Astrocyte (in vitro differentiated cells and primary cell): ENCODE data around the gene STRA8. TPM values are rescaled to one million over a fixed set of nuclear protein-coding genes. Genes with fewer than 3 reads are reported as not detected.

Experiments used
- DNase-seq: peaks from one replicate; pipeline ENCODE4 v3.0.0-alpha.2; 2010; ENCODE audit warnings: low read depth
- FAIRE-seq: peaks from 2 replicates; lab custom pipeline; 2011; peaks lifted over from hg19 to GRCh38; lab: Jason Lieb, UNC
- H2AFZ ChIP-seq: 2 replicates; pipeline ENCODE4 v1.6.0; 2012; ENCODE audit warnings: low read depth, low read length, inconsistent platforms
- H3K27ac ChIP-seq: 2 replicates; pipeline ENCODE4 v1.5.1; 2011; ENCODE audit warnings: low read depth, low read length, inconsistent platforms
- H3K27me3 ChIP-seq: 2 replicates; pipeline ENCODE4 v1.6.0; 2011; ENCODE audit warnings: low read length, inconsistent platforms; ENCODE audit not compliant: insufficient read depth
- H3K36me3 ChIP-seq: 2 replicates; pipeline ENCODE4 v1.5.1; 2011; ENCODE audit warnings: low read length, inconsistent platforms; ENCODE audit not compliant: insufficient read depth
- H3K4me1 ChIP-seq: 2 replicates; pipeline ENCODE4 v1.5.1; 2011; ENCODE audit warnings: low read length, inconsistent platforms; ENCODE audit not compliant: insufficient read depth
- H3K4me2 ChIP-seq: 2 replicates; pipeline ENCODE4 v1.6.0; 2012; ENCODE audit warnings: low read length, inconsistent platforms
- H3K4me3 ChIP-seq: 2 replicates; pipeline ENCODE4 v1.5.1; 2011; ENCODE audit warnings: low read depth, mild to moderate bottlenecking, low read length, inconsistent platforms; ENCODE audit not compliant: insufficient read depth
- H3K79me2 ChIP-seq: 2 replicates; pipeline ENCODE4 v1.6.0; 2012; ENCODE audit warnings: mild to moderate bottlenecking, low read length, inconsistent platforms; ENCODE audit not compliant: insufficient read depth
- H3K9ac ChIP-seq: 2 replicates; pipeline ENCODE4 v1.6.0; 2012; ENCODE audit warnings: mild to moderate bottlenecking, low read length, inconsistent platforms
- H3K9me3 ChIP-seq: 2 replicates; pipeline ENCODE4 v1.5.1; 2012; ENCODE audit warnings: low read depth, mild to moderate bottlenecking, low read length, inconsistent platforms; ENCODE audit not compliant: insufficient read depth
- H4K20me1 ChIP-seq: 2 replicates; pipeline ENCODE4 v1.6.0; 2012; ENCODE audit warnings: low read length, inconsistent platforms; ENCODE audit not compliant: insufficient read depth
- H3K27ac Mint-ChIP-seq: one replicate; pipeline ENCODE4 v1.8.0; 2021; ENCODE audit warnings: mild to moderate bottlenecking, mixed read lengths; ENCODE audit not compliant: unreplicated experiment
- H3K27me3 Mint-ChIP-seq: one replicate; pipeline ENCODE4 v1.8.0; 2021; ENCODE audit warnings: low read depth, mixed read lengths; ENCODE audit not compliant: unreplicated experiment
- H3K36me3 Mint-ChIP-seq: one replicate; pipeline ENCODE4 v1.8.0; 2021; ENCODE audit warnings: low read depth, mixed read lengths; ENCODE audit not compliant: unreplicated experiment
- H3K4me1 Mint-ChIP-seq: one replicate; pipeline ENCODE4 v1.8.0; 2021; ENCODE audit warnings: low read depth, mixed read lengths; ENCODE audit not compliant: unreplicated experiment
- H3K4me3 Mint-ChIP-seq: one replicate; pipeline ENCODE4 v1.8.0; 2021; ENCODE audit warnings: mild to moderate bottlenecking, moderate library complexity, mixed read lengths; ENCODE audit not compliant: unreplicated experiment
- H3K9me3 Mint-ChIP-seq: one replicate; pipeline ENCODE4 v1.8.0; 2021; ENCODE audit warnings: mild to moderate bottlenecking, mixed read lengths; ENCODE audit not compliant: unreplicated experiment
- EZH2 ChIP-seq: IDR thresholded peaks from 2 replicates; pipeline ENCODE4 v1.6.1; 2012; ENCODE audit warnings: mild to moderate bottlenecking, low read length, inconsistent platforms; ENCODE audit not compliant: insufficient read depth
- total RNA-seq: library from RNA; stranded (reverse); gene quantifications from 2 replicates; pipeline ENCODE4 v1.2.1, GENCODE V29; 2021
- TF ChIP-seq, protein P1 (sequence below): IDR thresholded peaks from 2 replicates; pipeline ENCODE4 v1.5.1; 2011; ENCODE audit warnings: low read depth, mild to moderate bottlenecking, inconsistent platforms, low read length, moderate library complexity; ENCODE audit not compliant: insufficient read depth

The STRA8 gene
- total RNA-seq, 1 donor from 2014 or later, result not detected

DNA sequence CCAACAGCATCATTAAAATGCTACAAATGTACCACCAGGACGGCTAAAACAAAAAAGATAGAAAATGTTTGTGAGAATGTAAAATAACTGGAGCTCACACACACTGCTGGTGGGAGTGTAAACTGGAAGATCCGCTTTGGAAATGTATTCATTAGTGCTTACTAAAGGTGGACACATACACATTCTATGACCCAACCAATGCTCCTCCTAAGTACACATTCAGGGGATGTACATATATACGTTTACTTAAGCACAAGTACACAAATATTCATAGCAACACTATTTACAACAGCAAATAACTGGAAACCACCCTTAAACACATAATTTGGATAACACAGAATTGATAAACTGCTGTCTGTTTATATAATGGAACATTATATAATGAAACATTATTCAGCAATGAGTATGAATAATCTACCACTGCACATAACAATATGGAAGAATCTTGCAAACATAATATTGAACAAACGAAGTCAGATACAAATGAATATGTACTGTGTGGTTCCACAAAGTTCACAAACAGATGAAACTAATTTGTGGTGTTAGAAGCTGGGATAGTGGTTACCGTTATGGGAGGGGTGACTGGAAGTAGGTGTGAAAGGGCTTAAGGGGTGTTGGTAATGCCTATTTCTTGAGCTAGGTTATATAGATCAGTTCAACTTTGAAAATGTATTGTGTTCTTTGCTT, 52.1 kb downstream of the STRA8 start:
- Mint-ChIP-seq H3K4me3 (no peak overlapping the region), H3K9me3 (peaks cover 2% of the 10 kb centered on the region), H3K27me3 (no peaks in the 10 kb centered on the region), H3K27ac (no peak overlapping the region), H3K4me1 (no peaks in the 10 kb centered on the region), H3K36me3 (no peaks in the 10 kb centered on the region)
- no peak overlapping the region for H3K27ac ChIP-seq
- no peak overlapping the region for H3K9ac ChIP-seq
- peaks cover 16% of the 10 kb centered on the region for H3K4me1 ChIP-seq
- H3K4me2 ChIP-seq, result no peak overlapping the region
- H3K36me3 ChIP-seq, result no peaks in the 10 kb centered on the region
- FAIRE-seq, result no peak
- H3K27me3 ChIP-seq, result peaks cover under 1% of the 10 kb centered on the region
- TF ChIP-seq, protein P1, sequence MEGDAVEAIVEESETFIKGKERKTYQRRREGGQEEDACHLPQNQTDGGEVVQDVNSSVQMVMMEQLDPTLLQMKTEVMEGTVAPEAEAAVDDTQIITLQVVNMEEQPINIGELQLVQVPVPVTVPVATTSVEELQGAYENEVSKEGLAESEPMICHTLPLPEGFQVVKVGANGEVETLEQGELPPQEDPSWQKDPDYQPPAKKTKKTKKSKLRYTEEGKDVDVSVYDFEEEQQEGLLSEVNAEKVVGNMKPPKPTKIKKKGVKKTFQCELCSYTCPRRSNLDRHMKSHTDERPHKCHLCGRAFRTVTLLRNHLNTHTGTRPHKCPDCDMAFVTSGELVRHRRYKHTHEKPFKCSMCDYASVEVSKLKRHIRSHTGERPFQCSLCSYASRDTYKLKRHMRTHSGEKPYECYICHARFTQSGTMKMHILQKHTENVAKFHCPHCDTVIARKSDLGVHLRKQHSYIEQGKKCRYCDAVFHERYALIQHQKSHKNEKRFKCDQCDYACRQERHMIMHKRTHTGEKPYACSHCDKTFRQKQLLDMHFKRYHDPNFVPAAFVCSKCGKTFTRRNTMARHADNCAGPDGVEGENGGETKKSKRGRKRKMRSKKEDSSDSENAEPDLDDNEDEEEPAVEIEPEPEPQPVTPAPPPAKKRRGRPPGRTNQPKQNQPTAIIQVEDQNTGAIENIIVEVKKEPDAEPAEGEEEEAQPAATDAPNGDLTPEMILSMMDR, result no peak
- TF ChIP-seq EZH2, result no peak
- no peaks in the 10 kb centered on the region for H3K9me3 ChIP-seq
- no peak overlapping the region for H2AFZ ChIP-seq
- H3K4me3 ChIP-seq, result no peak overlapping the region
- DNase-seq, result no peak
- H4K20me1 ChIP-seq, result no peaks in the 10 kb centered on the region
- no peaks in the 10 kb centered on the region for H3K79me2 ChIP-seq

DNA sequence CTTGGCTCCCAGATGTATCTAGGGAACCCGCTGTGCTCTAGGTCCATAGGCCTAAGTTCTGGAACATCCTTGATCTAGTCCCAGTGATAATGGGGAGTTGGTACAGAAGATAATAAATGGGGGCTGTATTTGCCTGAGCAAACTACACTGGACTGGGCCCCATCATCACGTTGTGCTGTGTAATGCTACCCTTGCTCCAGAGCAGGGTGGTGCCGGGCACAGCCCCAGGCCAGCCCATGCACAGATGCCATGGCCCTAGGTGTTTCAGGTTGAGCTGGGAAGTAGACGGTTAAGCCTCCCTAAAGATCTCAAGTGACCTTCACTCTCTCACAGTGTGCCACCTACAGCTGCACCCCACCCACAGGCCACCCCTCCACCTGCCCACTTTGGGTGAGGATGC, 53.2 kb downstream of the STRA8 start:
- Histone ChIP-seq H3K4me2 (no peak overlapping the region), H3K79me2 (no peaks in the 10 kb centered on the region), H2AFZ (no peak overlapping the region), H3K27ac (no peak overlapping the region), H3K27me3 (no peaks in the 10 kb centered on the region), H3K9me3 (no peaks in the 10 kb centered on the region), H4K20me1 (no peaks in the 10 kb centered on the region), H3K9ac (no peak overlapping the region), H3K36me3 (no peaks in the 10 kb centered on the region), H3K4me3 (no peak overlapping the region), H3K4me1 (peaks cover 24% of the 10 kb centered on the region)
- Mint-ChIP-seq H3K4me3 (no peak overlapping the region), H3K27me3 (no peaks in the 10 kb centered on the region), H3K9me3 (peaks cover 3% of the 10 kb centered on the region), H3K4me1 (peaks cover 3% of the 10 kb centered on the region), H3K27ac (no peak overlapping the region), H3K36me3 (no peaks in the 10 kb centered on the region)
- FAIRE-seq (no peak), DNase-seq (no peak)
- TF ChIP-seq, protein P1, result no peak
- no peak for TF ChIP-seq EZH2

DNA sequence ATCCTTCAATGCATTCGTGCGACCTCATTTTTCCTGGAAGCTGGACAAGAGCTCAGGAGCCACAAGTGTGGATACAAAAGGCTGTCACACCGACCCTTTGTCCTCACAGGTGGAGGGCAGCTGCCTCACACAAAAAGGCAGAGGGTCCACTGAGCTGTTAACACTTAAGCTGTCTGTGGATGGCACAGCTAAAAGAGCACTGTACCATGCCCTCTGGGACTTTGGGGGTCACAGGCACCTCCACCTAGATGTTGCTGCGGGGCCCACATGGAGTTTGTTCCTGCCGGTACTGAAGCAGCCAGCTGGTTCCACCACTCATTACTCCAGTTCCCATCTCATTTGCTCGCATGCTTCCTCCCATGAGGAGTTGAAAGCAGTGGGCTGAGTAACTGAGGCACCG, 57.0 kb downstream of the STRA8 start:
- Histone ChIP-seq H3K9me3 (no peaks in the 10 kb centered on the region), H3K4me1 (peaks cover 20% of the 10 kb centered on the region), H3K27me3 (no peaks in the 10 kb centered on the region), H3K4me2 (no peak overlapping the region), H3K4me3 (no peak overlapping the region), H3K79me2 (no peaks in the 10 kb centered on the region), H3K36me3 (no peaks in the 10 kb centered on the region), H3K9ac (no peak overlapping the region), H4K20me1 (no peaks in the 10 kb centered on the region), H2AFZ (no peak overlapping the region), H3K27ac (peak overlapping the region; percentile 85)
- no peak for TF ChIP-seq EZH2
- TF ChIP-seq, protein P1, result no peak
- H3K27me3 Mint-ChIP-seq, result peaks cover 3% of the 10 kb centered on the region
- H3K4me3 Mint-ChIP-seq, result no peak overlapping the region
- H3K36me3 Mint-ChIP-seq, result no peaks in the 10 kb centered on the region
- H3K27ac Mint-ChIP-seq, result no peak overlapping the region
- peaks cover 3% of the 10 kb centered on the region for H3K9me3 Mint-ChIP-seq
- peaks cover 7% of the 10 kb centered on the region for H3K4me1 Mint-ChIP-seq
- DNase-seq (no peak), FAIRE-seq (no peak)
